22Rv1 (cell line): ENCODE data around the gene LMTK2.
A peak's percentile ranks its signal among the peaks of the same experiment; 100 is the strongest.

ENCODE experiments used
- H3K27ac ChIP-seq: fragments of 450-650 bp; 2 replicates; pipeline ENCODE4 v1.5.1; 2017
- ZFX ChIP-seq: fragments of 450-650 bp; IDR thresholded peaks from 2 replicates; pipeline ENCODE4 v1.6.1; 2017; ENCODE audit warnings: antibody characterized with exemption, borderline replicate concordance
- TF ChIP-seq, protein P1 (sequence below): fragments of 450-650 bp; IDR thresholded peaks from 2 replicates; pipeline ENCODE4 v1.5.1; 2017; ENCODE audit warnings: mild to moderate bottlenecking

Gene LMTK2

DNA sequence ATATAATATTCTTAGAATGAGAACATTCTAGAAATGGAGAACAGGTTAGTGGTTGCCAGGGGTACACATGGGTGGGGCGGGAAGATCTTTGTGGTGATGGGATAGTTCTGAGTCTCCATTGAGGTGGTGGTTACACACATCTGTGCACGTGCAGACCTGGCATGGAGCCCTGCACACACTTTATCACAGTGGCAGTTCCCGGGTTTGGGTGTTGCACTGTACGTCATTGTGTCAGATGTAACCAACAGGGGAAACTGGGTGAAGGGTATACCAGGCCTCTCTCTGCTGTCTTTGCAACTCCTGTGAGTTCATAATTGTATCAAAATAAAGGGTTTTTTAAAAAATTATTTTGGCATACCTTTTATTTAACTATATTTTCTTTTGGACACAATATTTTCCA, 51.1 kb downstream of the LMTK2 start:
- no peak for TF ChIP-seq ZFX
- TF ChIP-seq, protein P1, sequence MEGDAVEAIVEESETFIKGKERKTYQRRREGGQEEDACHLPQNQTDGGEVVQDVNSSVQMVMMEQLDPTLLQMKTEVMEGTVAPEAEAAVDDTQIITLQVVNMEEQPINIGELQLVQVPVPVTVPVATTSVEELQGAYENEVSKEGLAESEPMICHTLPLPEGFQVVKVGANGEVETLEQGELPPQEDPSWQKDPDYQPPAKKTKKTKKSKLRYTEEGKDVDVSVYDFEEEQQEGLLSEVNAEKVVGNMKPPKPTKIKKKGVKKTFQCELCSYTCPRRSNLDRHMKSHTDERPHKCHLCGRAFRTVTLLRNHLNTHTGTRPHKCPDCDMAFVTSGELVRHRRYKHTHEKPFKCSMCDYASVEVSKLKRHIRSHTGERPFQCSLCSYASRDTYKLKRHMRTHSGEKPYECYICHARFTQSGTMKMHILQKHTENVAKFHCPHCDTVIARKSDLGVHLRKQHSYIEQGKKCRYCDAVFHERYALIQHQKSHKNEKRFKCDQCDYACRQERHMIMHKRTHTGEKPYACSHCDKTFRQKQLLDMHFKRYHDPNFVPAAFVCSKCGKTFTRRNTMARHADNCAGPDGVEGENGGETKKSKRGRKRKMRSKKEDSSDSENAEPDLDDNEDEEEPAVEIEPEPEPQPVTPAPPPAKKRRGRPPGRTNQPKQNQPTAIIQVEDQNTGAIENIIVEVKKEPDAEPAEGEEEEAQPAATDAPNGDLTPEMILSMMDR = no peak
- no peak overlapping the region for H3K27ac ChIP-seq

DNA sequence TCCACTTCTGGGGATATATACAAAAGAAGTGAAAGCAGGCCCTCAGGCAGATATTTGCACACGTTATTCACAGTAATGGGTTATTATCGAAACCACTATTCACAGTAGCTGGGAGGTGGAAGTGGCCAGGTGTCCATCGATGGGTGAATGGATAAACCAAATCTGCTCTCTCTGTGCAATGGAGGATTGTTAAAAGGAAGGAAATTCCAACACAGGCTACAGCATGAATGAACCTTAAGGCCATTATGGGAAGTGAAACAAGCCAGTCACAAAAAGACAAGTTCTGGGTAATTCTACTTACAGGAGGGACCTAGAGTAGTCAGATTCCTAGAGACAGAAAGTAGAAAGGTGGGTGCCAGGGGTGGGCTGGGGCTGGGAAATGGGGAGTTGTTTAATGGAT, 56.1 kb downstream of the LMTK2 start:
- TF ChIP-seq ZFX = no peak
- TF ChIP-seq, protein P1 = no peak
- H3K27ac ChIP-seq = no peak overlapping the region

DNA sequence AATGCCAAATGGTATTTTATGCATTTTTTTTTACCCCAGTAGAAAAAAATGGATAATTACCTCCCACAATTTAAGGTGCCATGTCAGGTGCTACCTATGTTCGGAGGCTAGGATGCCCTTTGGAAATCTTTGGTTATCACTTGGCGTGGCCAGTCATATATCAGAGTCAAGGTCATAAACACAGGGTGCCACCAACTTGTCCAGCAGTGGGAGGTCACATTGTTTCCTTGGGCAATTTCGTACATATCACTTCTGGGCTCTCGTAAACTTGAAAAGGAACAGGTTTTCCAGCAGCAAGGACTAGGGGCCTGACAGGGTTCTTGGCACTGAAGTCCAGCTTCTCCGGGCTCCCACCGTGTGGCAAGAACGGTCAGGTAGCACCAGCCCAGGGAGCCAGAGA, 56.6 kb downstream of the LMTK2 start:
- no peak for TF ChIP-seq ZFX
- TF ChIP-seq, protein P1 = no peak
- peak overlapping the region; percentile 14; the same call in 1 of the 2 replicates for H3K27ac ChIP-seq

DNA sequence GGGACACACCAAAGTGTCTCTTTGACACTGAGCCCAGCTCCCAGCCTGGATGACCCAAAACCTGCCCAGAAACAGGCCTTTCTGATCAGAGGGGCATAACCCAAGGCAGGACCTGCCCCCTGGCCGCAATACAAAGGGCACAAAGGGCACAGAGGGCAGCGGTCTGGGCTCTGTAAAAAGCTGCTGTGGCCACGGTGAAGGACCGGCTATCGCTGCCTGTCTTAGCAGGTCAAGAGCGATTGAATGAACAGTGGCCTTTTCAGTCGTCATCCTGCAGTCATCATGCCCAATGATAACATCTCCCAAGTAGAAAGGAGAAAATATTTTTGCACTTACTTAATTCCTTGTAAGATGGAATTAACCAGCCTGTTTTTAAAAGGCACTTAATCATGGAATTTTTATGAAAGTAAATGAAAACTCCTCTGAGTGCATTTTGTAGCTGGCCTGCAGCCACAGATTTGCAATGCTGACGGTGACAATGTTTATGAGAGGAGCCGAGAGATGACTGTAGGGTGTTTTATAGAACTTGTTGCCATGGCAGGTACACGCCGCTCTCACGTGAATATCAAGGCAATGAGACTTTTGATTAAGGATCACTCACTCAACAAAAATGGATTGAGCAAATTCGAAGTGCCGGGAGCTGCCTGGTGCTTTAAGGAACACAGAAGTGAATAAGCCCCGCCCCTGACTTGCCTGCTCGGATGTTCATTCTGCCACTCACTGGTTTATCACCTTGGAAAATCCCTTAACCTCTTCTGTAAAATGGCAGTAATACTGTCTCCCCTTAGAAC, 57.2 kb downstream of the LMTK2 start:
- TF ChIP-seq ZFX = no peak
- TF ChIP-seq, protein P1 = no peak
- H3K27ac ChIP-seq = peak overlapping the region; percentile 14; the same call in 1 of the 2 replicates

DNA sequence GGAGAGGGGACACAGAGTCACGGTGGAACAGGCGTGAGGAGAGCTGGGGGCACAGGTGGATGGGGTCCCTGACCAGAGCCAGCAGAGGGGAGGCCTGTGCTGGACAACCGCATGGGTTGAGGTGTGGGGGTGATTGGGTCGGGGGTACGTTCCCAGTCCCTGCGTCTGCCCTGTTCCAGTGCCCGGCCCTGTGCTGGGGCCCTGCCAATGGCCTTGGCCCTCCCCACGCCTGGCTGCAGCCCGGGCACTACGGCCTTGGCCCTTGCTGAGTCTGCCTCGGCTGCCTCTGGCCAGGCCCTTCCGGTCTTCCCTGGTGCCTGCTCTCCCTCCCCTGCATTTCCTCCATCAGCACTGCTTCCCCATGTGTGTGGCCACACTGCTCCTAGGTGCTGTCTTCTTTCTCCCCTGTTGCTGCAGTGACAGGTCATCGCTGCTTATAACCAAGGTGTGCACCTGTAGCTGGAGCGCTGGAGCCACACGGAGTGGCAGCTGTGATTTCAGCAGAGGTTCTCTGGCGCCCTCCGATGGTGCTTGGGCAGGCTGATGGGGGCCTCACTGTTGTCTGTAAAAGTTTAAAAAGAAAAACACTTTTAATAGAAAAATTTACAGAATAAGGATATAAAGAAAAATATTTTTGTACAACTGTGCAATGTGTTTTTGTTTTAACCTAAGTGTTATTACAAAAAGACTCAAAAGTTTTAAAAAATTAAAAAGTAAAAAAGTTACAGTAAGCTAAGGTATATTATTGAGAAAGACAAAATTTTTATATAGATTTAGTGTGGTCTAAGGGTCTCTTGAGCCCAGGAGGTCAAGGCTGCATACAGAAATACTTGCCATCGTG, 59.4 kb downstream of the LMTK2 start:
- H3K27ac ChIP-seq = no peak overlapping the region
- TF ChIP-seq ZFX = no peak
- TF ChIP-seq, protein P1 = peak; percentile 95

DNA sequence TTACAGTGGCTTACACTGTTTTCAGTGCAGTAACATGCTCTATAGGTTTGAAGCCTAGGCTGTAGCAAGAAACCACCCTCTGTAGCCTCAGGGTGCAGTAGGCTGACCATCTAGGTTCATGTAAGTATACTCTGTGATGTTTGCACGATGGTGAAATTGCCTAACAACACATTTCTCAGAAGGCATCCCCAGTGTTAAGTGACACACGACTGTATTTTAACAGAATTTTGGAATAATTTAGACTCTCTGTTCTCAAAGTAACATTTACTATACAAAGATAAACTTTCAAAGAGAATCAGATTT, 60.0 kb downstream of the LMTK2 start:
- no peak for TF ChIP-seq ZFX
- TF ChIP-seq, protein P1 = no peak
- H3K27ac ChIP-seq = no peak overlapping the region

DNA sequence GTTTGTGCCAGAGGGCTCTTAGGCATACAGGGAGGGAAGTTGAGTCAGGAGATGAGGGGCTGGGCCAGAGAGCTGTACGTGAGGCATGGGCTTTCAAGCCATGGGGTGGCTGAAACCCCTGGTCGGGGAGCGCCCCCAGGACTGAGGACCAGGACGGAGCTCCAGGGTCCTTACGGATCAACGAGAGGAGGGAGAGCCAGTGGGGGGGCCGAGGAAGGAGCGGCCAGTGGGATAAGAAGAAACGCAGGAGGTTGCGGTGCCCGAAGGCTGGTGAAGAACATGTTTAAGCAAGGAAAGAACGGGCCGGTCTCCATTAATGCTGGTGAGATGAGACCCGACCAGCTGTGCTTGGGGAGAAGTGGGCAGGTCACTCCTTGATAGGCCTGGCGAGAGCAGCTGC, 61.0 kb downstream of the LMTK2 start:
- TF ChIP-seq, protein P1 = no peak
- TF ChIP-seq ZFX = no peak
- no peak overlapping the region for H3K27ac ChIP-seq
